NK-92 treated with Interleukin-12 subunit alpha and Interleukin-12 subunit beta, amount 100 ng/mL, for 24 hours (cell line): ENCODE results near the gene FAM118B.

Source experiments
- DNase-seq: peaks from one replicate; lab custom pipeline; 2025; lab: John Stamatoyannopoulos, UW

The FAM118B gene

GRCh38 chr11:126211236-126212088 lies at the start of gene FAM118B, which contains the start of gene RPUSD4:
FAM118B (plus strand) TSS chr11:126211782; CDS start chr11:126235002, 23,220 bp downstream.
RPUSD4 (minus strand) TSS chr11:126211650; CDS start chr11:126211638, 12 bp downstream.
- peak; percentile 95 for DNase-seq

GRCh38 chr11:126162306-126163030 lies 49.1 kb upstream of the FAM118B start:
- no peak for DNase-seq

- no peak for DNase-seq
Measured at GRCh38 chr11:126163074-126163700, 48.4 kb upstream of the FAM118B start.

- DNase-seq: no peak
Measured at GRCh38 chr11:126163779-126164178, 47.8 kb upstream of the FAM118B start.

GRCh38 chr11:126164781-126165180 lies 46.8 kb upstream of the FAM118B start:
- no peak for DNase-seq

GRCh38 chr11:126165311-126165720 lies 46.3 kb upstream of the FAM118B start:
- DNase-seq: no peak

GRCh38 chr11:126165757-126166156 lies 45.8 kb upstream of the FAM118B start:
- DNase-seq: no peak

GRCh38 chr11:126166413-126166812 lies 45.2 kb upstream of the FAM118B start:
- no peak for DNase-seq

GRCh38 chr11:126167488-126167887 lies 44.1 kb upstream of the FAM118B start:
- no peak for DNase-seq

- no peak for DNase-seq
Measured at GRCh38 chr11:126169291-126169690, 42.3 kb upstream of the FAM118B start.

GRCh38 chr11:126172596-126173038 lies 39.0 kb upstream of the FAM118B start:
- DNase-seq: no peak

GRCh38 chr11:126173257-126173656 lies 38.3 kb upstream of the FAM118B start:
- DNase-seq: no peak

GRCh38 chr11:126174816-126175215 lies 36.8 kb upstream of the FAM118B start:
- DNase-seq: no peak

- DNase-seq: no peak
Measured at GRCh38 chr11:126175393-126175792, 36.2 kb upstream of the FAM118B start.

- DNase-seq: no peak
Measured at GRCh38 chr11:126176853-126177470, 34.6 kb upstream of the FAM118B start.

GRCh38 chr11:126181939-126182730 lies 29.4 kb upstream of the FAM118B start:
- no peak for DNase-seq

GRCh38 chr11:126182787-126183445 lies 28.7 kb upstream of the FAM118B start:
- DNase-seq: no peak

GRCh38 chr11:126185259-126186024 lies 26.1 kb upstream of the FAM118B start:
- no peak for DNase-seq

- no peak for DNase-seq
Measured at GRCh38 chr11:126186025-126186698, 25.4 kb upstream of the FAM118B start.
